GM12878 (cell line): ENCODE results near the gene BSCL2. TPM values are rescaled to one million over a fixed set of nuclear protein-coding genes. Genes with fewer than 3 reads are reported as not detected.

Experiments used
- ATAC-seq: fragments of 200-7000 bp; cut with Tn5 transposase; 3 replicates; pipeline ENCODE4 v1.9.1; 2020; ENCODE audit warnings: mild to moderate bottlenecking, moderate library complexity
- BruUV-seq: library from RNA; stranded (reverse); fragments of 400-500 nt; replicated peaks from 2 replicates; lab custom pipeline; 2021; lab: Mats Ljungman, UMichigan
- CTCF ChIA-PET: fragments of 300-600 bp; sonication (Branson Sonifier 250); formaldehyde crosslinking; extraction: SDS; loops from one replicate; lab custom pipeline; 2021; ENCODE audit warnings: inconsistent platforms; lab: Yijun Ruan, JAX
- POLR2A ChIA-PET: fragments of 350-600 bp; formaldehyde crosslinking; extraction: SDS; loops from one replicate; lab custom pipeline; 2021; ENCODE audit warnings: inconsistent platforms; lab: Charles Lee
- RAD21 ChIA-PET: fragments of 300-600 bp; sonication (Branson Sonifier 250); formaldehyde crosslinking; loops from one replicate; lab custom pipeline; 2023; ENCODE audit warnings: antibody characterized with exemption; ENCODE audit not compliant: unreplicated experiment; lab: Charles Lee
- SMC1A ChIA-PET: fragments of 300-600 bp; sonication (Branson Sonifier 250); formaldehyde crosslinking; loops from one replicate; lab custom pipeline; 2023; ENCODE audit not compliant: unreplicated experiment, uncharacterized antibody; lab: Charles Lee
- DNase-seq: peaks from one replicate; pipeline ENCODE4 v3.0.0-alpha.2; 2011; ENCODE audit warnings: low read depth, low spot score
- FAIRE-seq: peaks from 3 replicates; lab custom pipeline; 2011; peaks lifted over from hg19 to GRCh38; lab: Jason Lieb, UNC
- H2AFZ ChIP-seq: 2 replicates; pipeline ENCODE4 v1.6.0; 2011; ENCODE audit warnings: low read depth, low read length, control low read depth; ENCODE audit not compliant: control insufficient read depth
- H3K27ac ChIP-seq: 2 replicates; pipeline ENCODE4 v1.5.1; 2011; ENCODE audit warnings: control low read depth; ENCODE audit not compliant: control insufficient read depth, insufficient read depth
- H3K27me3 ChIP-seq, 2 experiments: replicated peaks in 1 of 2; 2 replicates each; pipeline versions ENCODE4 v1.6.0 to v1.6.1; 2011; ENCODE audit warnings: low read length in 1 of 2; ENCODE audit not compliant: control insufficient read depth in 2 of 2, insufficient read depth in 2 of 2
- H3K36me3 ChIP-seq, 2 experiments: 2 replicates each; pipeline ENCODE4 v1.5.1; 2011; ENCODE audit warnings: low read length in 1 of 2; ENCODE audit not compliant: control insufficient read depth in 2 of 2, insufficient read depth in 2 of 2
- H3K4me1 ChIP-seq: 2 replicates; pipeline ENCODE4 v1.6.1; 2011; ENCODE audit warnings: mild to moderate bottlenecking, low read length, moderate library complexity, mixed read lengths; ENCODE audit not compliant: control insufficient read depth, insufficient read depth
- H3K4me2 ChIP-seq: 2 replicates; pipeline ENCODE4 v1.6.0; 2011; ENCODE audit warnings: control low read depth; ENCODE audit not compliant: control insufficient read depth, insufficient read depth
- H3K4me3 ChIP-seq: fragments of 200-600 bp; sonication (generic); 2 replicates; pipeline ENCODE4 v1.5.1; 2016
- H3K79me2 ChIP-seq: 2 replicates; pipeline ENCODE4 v1.6.0; 2011; ENCODE audit warnings: low read length; ENCODE audit not compliant: control insufficient read depth, insufficient read depth
- H3K9ac ChIP-seq: 2 replicates; pipeline ENCODE4 v1.8.0; 2011; ENCODE audit warnings: low read length, control low read depth, mixed read lengths; ENCODE audit not compliant: control insufficient read depth, insufficient read depth
- H3K9me3 ChIP-seq: replicated peaks from 3 replicates; pipeline ENCODE4 v1.5.1; 2011; ENCODE audit warnings: mild to moderate bottlenecking, low read length; ENCODE audit not compliant: control insufficient read depth, insufficient read depth
- H4K20me1 ChIP-seq: 2 replicates; pipeline ENCODE4 v1.6.0; 2011; ENCODE audit not compliant: control insufficient read depth, insufficient read depth
- EP300 ChIP-seq, 2 experiments: fragments of 150-350 bp in 1 of 2; IDR thresholded peaks; 2 replicates each; pipeline ENCODE4 v1.6.1; 2011 to 2012; ENCODE audit warnings: low read depth in 2 of 2, low read length in 2 of 2, borderline replicate concordance in 1 of 2, improper control_type of control experiment in 1 of 2, inconsistent platforms in 1 of 2; ENCODE audit not compliant: control insufficient read depth in 1 of 2
- HCFC1 ChIP-seq: fragments of 150-350 bp; IDR thresholded peaks from 2 replicates; pipeline ENCODE4 v1.6.1; 2014; ENCODE audit warnings: low read length
- IKZF2 ChIP-seq, 2 experiments: fragments of 450-650 bp; IDR thresholded peaks; 2 replicates each; pipeline ENCODE4 v1.6.1; 2017; ENCODE audit warnings: mild to moderate bottlenecking in 2 of 2, moderate library complexity in 2 of 2
- IRF3 ChIP-seq: fragments of 450-650 bp; IDR thresholded peaks from 2 replicates; pipeline ENCODE4 v1.6.1; 2014; ENCODE audit warnings: mild to moderate bottlenecking
- NBN ChIP-seq: fragments of 450-650 bp; IDR thresholded peaks from 2 replicates; pipeline ENCODE4 v1.6.1; 2016
- NFXL1 ChIP-seq: fragments of 450-650 bp; IDR thresholded peaks from 2 replicates; pipeline ENCODE4 v1.6.1; 2017; ENCODE audit warnings: antibody characterized with exemption, mild to moderate bottlenecking, borderline replicate concordance
- NRF1 ChIP-seq: conservative IDR thresholded peaks from 2 replicates; pipeline ENCODE4 v1.6.1; 2011; ENCODE audit warnings: mild to moderate bottlenecking, low read depth, low read length, improper control_type of control experiment
- RFX5 ChIP-seq: IDR thresholded peaks from 2 replicates; pipeline ENCODE4 v1.6.1; 2011; ENCODE audit warnings: low read depth, low read length, improper control_type of control experiment
- SMAD5 ChIP-seq: IDR thresholded peaks from 2 replicates; pipeline ENCODE4 v1.6.1; 2016; ENCODE audit warnings: antibody characterized with exemption, low read depth
- STAT3 ChIP-seq: IDR thresholded peaks from 2 replicates; pipeline ENCODE4 v1.6.1; 2011; ENCODE audit warnings: low read depth, low read length, improper control_type of control experiment
- TAF1 ChIP-seq: IDR thresholded peaks from 2 replicates; pipeline ENCODE4 v1.6.1; 2011; ENCODE audit warnings: mild to moderate bottlenecking, low read depth, low read length, borderline replicate concordance
- USF2 ChIP-seq: IDR thresholded peaks from 2 replicates; pipeline ENCODE4 v1.6.1; 2011; ENCODE audit warnings: low read depth, low read length, improper control_type of control experiment, borderline replicate concordance
- ZBED1 ChIP-seq: IDR thresholded peaks from 2 replicates; pipeline ENCODE4 v1.6.1; 2016; ENCODE audit warnings: borderline replicate concordance
- WGBS: methylation state at CpG from one replicate; pipeline ENCODE4 v1.1.6; 2016; ENCODE audit warnings: low lambda C conversion rate; ENCODE audit not compliant: insufficient replicate concordance, insufficient coverage; ENCODE audit errors: missing lambda C conversion rate; 5-methylcytosine and 5-hydroxymethylcytosine counted together
- in situ Hi-C: fragments of 300-500 bp; cut with MboI; formaldehyde crosslinking; loops from 9 replicates; pipeline ENCODE4 v1.14.3; 2018; ENCODE audit warnings: mixed read lengths
- intact Hi-C: fragments of 100-400 bp; cut with micrococcal nuclease; formaldehyde crosslinking; loops from one replicate; pipeline ENCODE4 v1.14.2; 2022; ENCODE audit not compliant: unreplicated experiment
- polyA plus RNA-seq, 11 experiments: library from polyadenylated mRNA; depleted of rRNA in 4 of 11; unstranded in 6 of 11; stranded (reverse) in 5 of 11; fragments of >200 nt; fragmentation: Nextera tagmentation in 4 of 11; fragmentation: Illumina TruSeq in 1 of 11; extraction: Ambion mirVana in 4 of 11; extraction: Trizol in 1 of 11; gene quantifications; 1 replicate in 1 of 11; 2 replicates in 10 of 11; pipeline versions ENCODE4 v1.2.1 to v1.2.3, GENCODE V29; 2011 to 2016; ENCODE audit warnings: inconsistent platforms in 2 of 11, missing spikeins in 2 of 11, low read depth in 1 of 11
- total RNA-seq, 4 experiments: library from RNA; depleted of rRNA in 3 of 4; stranded (reverse); fragments of >200 nt in 3 of 4; fragmentation: Illumina TruSeq in 1 of 4; extraction: Trizol in 1 of 4; gene quantifications; 2 replicates each; pipeline versions ENCODE4 v1.2.1 to v1.2.3, GENCODE V29; 2013 to 2021
- TF ChIP-seq, protein P1 (sequence below): fragments of 450-650 bp; IDR thresholded peaks from 2 replicates; pipeline ENCODE4 v1.6.1; 2017; ENCODE audit warnings: mild to moderate bottlenecking, moderate library complexity

Gene BSCL2
- total and polyA plus RNA-seq, 10 of the 15 experiments (the other 5 are each of a cell fraction or from before 2014, with no cell fraction given), result 12.3 to 57.9 (median 21.8) TPM

DNA sequence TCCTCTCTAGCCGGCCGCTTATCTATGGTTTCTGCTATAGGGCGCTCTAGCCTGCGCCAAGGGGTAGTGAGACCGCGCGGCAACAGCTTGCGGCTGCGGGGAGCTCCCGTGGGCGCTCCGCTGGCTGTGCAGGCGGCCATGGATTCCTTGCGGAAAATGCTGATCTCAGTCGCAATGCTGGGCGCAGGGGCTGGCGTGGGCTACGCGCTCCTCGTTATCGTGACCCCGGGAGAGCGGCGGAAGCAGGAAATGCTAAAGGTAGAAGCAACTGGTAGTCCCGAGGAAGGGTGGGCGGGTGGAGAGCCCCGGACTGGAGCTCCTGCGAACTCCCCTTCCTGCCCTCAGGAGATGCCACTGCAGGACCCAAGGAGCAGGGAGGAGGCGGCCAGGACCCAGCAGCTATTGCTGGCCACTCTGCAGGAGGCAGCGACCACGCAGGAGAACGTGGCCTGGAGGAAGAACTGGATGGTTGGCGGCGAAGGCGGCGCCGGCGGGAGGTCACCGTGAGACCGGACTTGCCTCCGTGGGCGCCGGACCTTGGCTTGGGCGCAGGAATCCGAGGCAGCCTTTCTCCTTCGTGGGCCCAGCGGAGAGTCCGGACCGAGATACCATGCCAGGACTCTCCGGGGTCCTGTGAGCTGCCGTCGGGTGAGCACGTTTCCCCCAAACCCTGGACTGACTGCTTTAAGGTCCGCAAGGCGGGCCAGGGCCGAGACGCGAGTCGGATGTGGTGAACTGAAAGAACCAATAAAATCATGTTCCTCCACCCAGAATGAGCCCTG is 35.4 kb downstream of the BSCL2 start, which contains the start of the genes LBHD1 and UQCC3:
TSS of gene LBHD1 (minus strand) at position 660 of the 782 bp plus-strand sequence. CDS start 2,236 bp downstream, outside the sequence.
TSS of gene UQCC3 (plus strand) at position 66 of the 782 bp plus-strand sequence. CDS start at position 139, 73 bp downstream.
- TSS peak; percentile 78 for BruUV-seq
- H3K79me2 ChIP-seq, result peaks cover 46% of the 10 kb centered on the region
- H2AFZ ChIP-seq, result peak within 1 kb of the TSS; percentile 75
- peaks cover 0 to 9% of the 10 kb centered on the region in 2 experiments; a peak in 1 of 4 replicates for H3K36me3 ChIP-seq
- no peaks in the 10 kb centered on the region for H3K27me3 ChIP-seq
- peak; percentile 89 for ATAC-seq
- no peaks in the 10 kb centered on the region for H3K9me3 ChIP-seq
- H3K27ac ChIP-seq, result peak within 1 kb of the TSS; percentile 75
- peak within 1 kb of the TSS; percentile 88 for H3K4me3 ChIP-seq
- SMC1A ChIA-PET, result interaction anchor here (0.8 to 2.2 kb wide), 7 partner anchors 9 to 277 kb away, joined by 3 to 9 read pairs (median 4); partner anchors contain the start of gene TUT1
- POLR2A ChIA-PET, result interaction anchor here (0.6 to 16.2 kb wide), 26 partner anchors 9 to 1569 kb away, joined by 3 to 295 read pairs (median 6); partner anchors contain the start of genes B3GAT3, EEF1G, FKBP2 and GANAB
- DNase-seq, result no peak
- peak; percentile 93 for FAIRE-seq
- CTCF ChIA-PET, result interaction anchor here (0.8 to 1.5 kb wide), 9 partner anchors 10 to 290 kb away, joined by 3 to 5 read pairs (median 3); partner anchors contain the start of gene TUT1
- in situ Hi-C loops (no loop called here), intact Hi-C loops (loop anchor here (2.0 to 5.0 kb wide), 3 partner anchors 59 to 191 kb away; partner anchors contain the start of genes EML3, ROM1 and TUT1)
- RAD21 ChIA-PET, result interaction anchor here (0.8 to 2.7 kb wide), 12 partner anchors 9 to 129 kb away, joined by 3 to 14 read pairs (median 4); partner anchors contain the start of genes B3GAT3, HNRNPUL2, MTA2 and TTC9C
- H3K9ac ChIP-seq, result peak within 1 kb of the TSS; percentile 87
- 2% methylated on average over 59 of the region's 59 CpGs for WGBS
- H4K20me1 ChIP-seq, result no peaks in the 10 kb centered on the region; the same call in 1 of the 2 replicates
- H3K4me1 ChIP-seq, result peaks cover 19% of the 10 kb centered on the region
- peak within 1 kb of the TSS; percentile 64 for H3K4me2 ChIP-seq
- TF ChIP-seq NRF1, result no peak
- TF ChIP-seq ZBED1, result no peak; the same call in 1 of the 2 replicates
- peak; percentile 75 for TF ChIP-seq SMAD5
- TF ChIP-seq STAT3, result no peak
- 0 out of 2 replicates have a peak, but pooled peaks have one; percentile 49 for TF ChIP-seq RFX5
- no peak for TF ChIP-seq IRF3
- peak; percentile 73; the same call in 1 of the 2 replicates for TF ChIP-seq NBN
- no peak for TF ChIP-seq NFXL1
- TF ChIP-seq, protein P1, sequence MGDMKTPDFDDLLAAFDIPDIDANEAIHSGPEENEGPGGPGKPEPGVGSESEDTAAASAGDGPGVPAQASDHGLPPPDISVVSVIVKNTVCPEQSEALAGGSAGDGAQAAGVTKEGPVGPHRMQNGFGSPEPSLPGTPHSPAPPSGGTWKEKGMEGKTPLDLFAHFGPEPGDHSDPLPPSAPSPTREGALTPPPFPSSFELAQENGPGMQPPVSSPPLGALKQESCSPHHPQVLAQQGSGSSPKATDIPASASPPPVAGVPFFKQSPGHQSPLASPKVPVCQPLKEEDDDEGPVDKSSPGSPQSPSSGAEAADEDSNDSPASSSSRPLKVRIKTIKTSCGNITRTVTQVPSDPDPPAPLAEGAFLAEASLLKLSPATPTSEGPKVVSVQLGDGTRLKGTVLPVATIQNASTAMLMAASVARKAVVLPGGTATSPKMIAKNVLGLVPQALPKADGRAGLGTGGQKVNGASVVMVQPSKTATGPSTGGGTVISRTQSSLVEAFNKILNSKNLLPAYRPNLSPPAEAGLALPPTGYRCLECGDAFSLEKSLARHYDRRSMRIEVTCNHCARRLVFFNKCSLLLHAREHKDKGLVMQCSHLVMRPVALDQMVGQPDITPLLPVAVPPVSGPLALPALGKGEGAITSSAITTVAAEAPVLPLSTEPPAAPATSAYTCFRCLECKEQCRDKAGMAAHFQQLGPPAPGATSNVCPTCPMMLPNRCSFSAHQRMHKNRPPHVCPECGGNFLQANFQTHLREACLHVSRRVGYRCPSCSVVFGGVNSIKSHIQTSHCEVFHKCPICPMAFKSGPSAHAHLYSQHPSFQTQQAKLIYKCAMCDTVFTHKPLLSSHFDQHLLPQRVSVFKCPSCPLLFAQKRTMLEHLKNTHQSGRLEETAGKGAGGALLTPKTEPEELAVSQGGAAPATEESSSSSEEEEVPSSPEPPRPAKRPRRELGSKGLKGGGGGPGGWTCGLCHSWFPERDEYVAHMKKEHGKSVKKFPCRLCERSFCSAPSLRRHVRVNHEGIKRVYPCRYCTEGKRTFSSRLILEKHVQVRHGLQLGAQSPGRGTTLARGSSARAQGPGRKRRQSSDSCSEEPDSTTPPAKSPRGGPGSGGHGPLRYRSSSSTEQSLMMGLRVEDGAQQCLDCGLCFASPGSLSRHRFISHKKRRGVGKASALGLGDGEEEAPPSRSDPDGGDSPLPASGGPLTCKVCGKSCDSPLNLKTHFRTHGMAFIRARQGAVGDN, result no peak
- TF ChIP-seq USF2, result no peak
- TF ChIP-seq HCFC1, result peak; percentile 60; the same call in 1 of the 2 replicates
- peak; percentile 68 to 83; a peak in 3 of 4 replicates for TF ChIP-seq IKZF2 (IDR thresholded peaks at IDR 0.05)
- peak; percentile 74 for TF ChIP-seq TAF1
- no peak for TF ChIP-seq EP300 (IDR thresholded peaks at IDR 0.05; ENCODE audit: borderline replicate concordance in 1 of 2, control insufficient read depth in 1 of 2, low read depth in 2 of 2, low read length in 2 of 2)
